HFF-Myc (cell line): ENCODE results near the gene LPAR2.

Experiments used
- DNase-seq: peaks from one replicate; pipeline ENCODE4 v3.0.0-alpha.2; 2011; ENCODE audit warnings: low read depth; ENCODE audit errors: extremely low read depth
- H3K4me3 ChIP-seq: replicated peaks from 2 replicates; pipeline ENCODE4 v1.5.1; 2011; ENCODE audit warnings: low read depth, mild to moderate bottlenecking, control low read depth, low read length
- CTCF ChIP-seq: IDR thresholded peaks from 2 replicates; pipeline ENCODE4 v1.5.1; 2012; ENCODE audit warnings: mild to moderate bottlenecking, low read depth, low read length, control low read depth; ENCODE audit errors: missing control alignments

Gene LPAR2

GRCh38 chr19:19594381-19594780 is 33.6 kb downstream of the LPAR2 start:
- TF ChIP-seq CTCF, result no peak

GRCh38 chr19:19592690-19593089 is 35.3 kb downstream of the LPAR2 start:
- no peak overlapping the region for H3K4me3 ChIP-seq

More at GRCh38 chr19:19594381-19594780, 33.6 kb downstream of the LPAR2 start:
- no peak for DNase-seq
- no peak overlapping the region for H3K4me3 ChIP-seq

GRCh38 chr19:19591133-19591825 is 36.7 kb downstream of the LPAR2 start:
- no peak for TF ChIP-seq CTCF
- peak; percentile 91 for DNase-seq
- H3K4me3 ChIP-seq, result no peak overlapping the region

More at GRCh38 chr19:19592690-19593089, 35.3 kb downstream of the LPAR2 start:
- DNase-seq, result no peak
- no peak for TF ChIP-seq CTCF

GRCh38 chr19:19588546-19588945 is 39.5 kb downstream of the LPAR2 start:
- TF ChIP-seq CTCF, result no peak
- no peak overlapping the region for H3K4me3 ChIP-seq
- no peak for DNase-seq

- TF ChIP-seq CTCF, result no peak
- H3K4me3 ChIP-seq, result no peak overlapping the region
- DNase-seq, result no peak
These were observed 40.2 kb downstream of the LPAR2 start for GRCh38 chr19:19587771-19588170.

GRCh38 chr19:19584356-19584755 is 43.7 kb downstream of the LPAR2 start:
- no peak for TF ChIP-seq CTCF
- no peak for DNase-seq
- no peak overlapping the region for H3K4me3 ChIP-seq

- no peak overlapping the region for H3K4me3 ChIP-seq
- DNase-seq, result no peak
- no peak for TF ChIP-seq CTCF
These were observed 45.5 kb downstream of the LPAR2 start for GRCh38 chr19:19582471-19582870.
